ENCODE data around the gene PLAC9. TPM values are rescaled to one million over a fixed set of nuclear protein-coding genes. Genes with fewer than 3 reads are reported as not detected.

Gene PLAC9
- polyA plus RNA-seq, 3 donors from 2014 or later: not detected

GRCh38 chr10:80158126-80158525, 25.6 kb downstream of the PLAC9 start:
- Mint-ChIP-seq H3K27ac (peak overlapping the region in 3 of 6 donors; percentile 45 to 61 (median 55)), H3K36me3 (peaks cover 15 to 75% (median 42%) of the 10 kb centered on the region in 3 donors), H3K9me3 (peaks cover 0 to 1% (median 0%) of the 10 kb centered on the region in 6 donors), H3K27me3 (ENCODE audit: low read depth in 3 of 3) (peaks cover 0 to 15% (median 12%) of the 10 kb centered on the region in 3 donors), H3K4me1 (no peaks in the 10 kb centered on the region), H3K4me3 (no peak overlapping the region)
- no peak for DNase-seq

- Mint-ChIP-seq H3K27ac (peak overlapping the region in 1 of 6 donors; percentile 45), H3K36me3 (peaks cover 19 to 80% (median 42%) of the 10 kb centered on the region in 3 donors), H3K4me1 (no peaks in the 10 kb centered on the region), H3K27me3 (ENCODE audit: low read depth in 3 of 3) (peaks cover 0 to 15% (median 12%) of the 10 kb centered on the region in 3 donors), H3K4me3 (no peak overlapping the region), H3K9me3 (peaks cover 0 to 1% (median 0%) of the 10 kb centered on the region in 6 donors)
- DNase-seq: no peak
These were observed 26.1 kb downstream of the PLAC9 start for GRCh38 chr10:80158598-80159127.

GRCh38 chr10:80159166-80159873, 26.8 kb downstream of the PLAC9 start:
- H3K36me3 Mint-ChIP-seq: peaks cover 21 to 79% (median 42%) of the 10 kb centered on the region in 3 donors
- no peaks in the 10 kb centered on the region for H3K4me1 Mint-ChIP-seq
- no peak for DNase-seq
- H3K27ac Mint-ChIP-seq: peak overlapping the region in 5 of 6 donors; percentile 0 to 65 (median 30)
- H3K27me3 Mint-ChIP-seq (ENCODE audit: low read depth in 3 of 3): peaks cover 0 to 18% (median 12%) of the 10 kb centered on the region in 3 donors
- no peak overlapping the region for H3K4me3 Mint-ChIP-seq
- H3K9me3 Mint-ChIP-seq: peaks cover 0 to 1% (median 0%) of the 10 kb centered on the region in 6 donors

- DNase-seq: no peak
- H3K9me3 Mint-ChIP-seq: peaks cover 0 to 1% (median 0%) of the 10 kb centered on the region in 6 donors
- H3K4me3 Mint-ChIP-seq: peak overlapping the region in 1 of 5 donors; percentile 23
- H3K27me3 Mint-ChIP-seq (ENCODE audit: low read depth in 3 of 3): peaks cover 0 to 16% (median 12%) of the 10 kb centered on the region in 3 donors
- peak overlapping the region in 5 of 6 donors; percentile 40 to 84 (median 64) for H3K27ac Mint-ChIP-seq
- peaks cover 25 to 70% (median 31%) of the 10 kb centered on the region in 3 donors for H3K36me3 Mint-ChIP-seq
- H3K4me1 Mint-ChIP-seq: no peaks in the 10 kb centered on the region
These were observed 28.1 kb downstream of the PLAC9 start for GRCh38 chr10:80160361-80161320.

- Mint-ChIP-seq H3K36me3 (peaks cover 26 to 67% (median 30%) of the 10 kb centered on the region in 3 donors), H3K4me3 (no peak overlapping the region), H3K9me3 (peaks cover 0 to 1% (median 0%) of the 10 kb centered on the region in 6 donors), H3K27ac (peak overlapping the region in 5 of 6 donors; percentile 18 to 70 (median 60)), H3K27me3 (ENCODE audit: low read depth in 3 of 3) (peaks cover 0 to 18% (median 12%) of the 10 kb centered on the region in 3 donors), H3K4me1 (no peaks in the 10 kb centered on the region)
- DNase-seq: peak in 2 of 3 donors; percentile 11 to 14
These were observed 29.0 kb downstream of the PLAC9 start for GRCh38 chr10:80161321-80162083.

GRCh38 chr10:80163741-80164341, 31.3 kb downstream of the PLAC9 start:
- peaks cover 0 to 1% (median 0%) of the 10 kb centered on the region in 6 donors for H3K9me3 Mint-ChIP-seq
- peak overlapping the region in 1 of 6 donors; percentile 34 for H3K27ac Mint-ChIP-seq
- H3K4me3 Mint-ChIP-seq: no peak overlapping the region
- peaks cover 24 to 47% (median 26%) of the 10 kb centered on the region in 3 donors for H3K36me3 Mint-ChIP-seq
- H3K27me3 Mint-ChIP-seq (ENCODE audit: low read depth in 3 of 3): peaks cover 0 to 21% (median 4%) of the 10 kb centered on the region in 3 donors
- no peak for DNase-seq
- peaks cover 0 to 4% of the 10 kb centered on the region in 2 donors for H3K4me1 Mint-ChIP-seq

- DNase-seq: no peak
- no peak overlapping the region for H3K4me3 Mint-ChIP-seq
- peaks cover 0 to 16% (median 4%) of the 10 kb centered on the region in 3 donors for H3K27me3 Mint-ChIP-seq (ENCODE audit: low read depth in 3 of 3)
- H3K36me3 Mint-ChIP-seq: peaks cover 18 to 42% (median 20%) of the 10 kb centered on the region in 3 donors
- H3K4me1 Mint-ChIP-seq: peaks cover 5 to 7% of the 10 kb centered on the region in 2 donors
- H3K9me3 Mint-ChIP-seq: peaks cover 0 to 1% (median 0%) of the 10 kb centered on the region in 6 donors
- H3K27ac Mint-ChIP-seq: peak overlapping the region in 3 of 6 donors; percentile 6 to 68 (median 62)
These were observed 32.1 kb downstream of the PLAC9 start for GRCh38 chr10:80164596-80164995.

GRCh38 chr10:80165173-80165572, 32.6 kb downstream of the PLAC9 start:
- Mint-ChIP-seq H3K27me3 (ENCODE audit: low read depth in 3 of 3) (peaks cover 0 to 16% (median 4%) of the 10 kb centered on the region in 3 donors), H3K9me3 (peaks cover 0 to 1% (median 0%) of the 10 kb centered on the region in 6 donors), H3K27ac (no peak overlapping the region), H3K36me3 (peaks cover 12 to 36% (median 20%) of the 10 kb centered on the region in 3 donors), H3K4me3 (no peak overlapping the region), H3K4me1 (peaks cover 10 to 13% of the 10 kb centered on the region in 2 donors)
- DNase-seq: no peak

GRCh38 chr10:80166581-80167470, 34.3 kb downstream of the PLAC9 start:
- Mint-ChIP-seq H3K36me3 (peaks cover 8 to 22% (median 17%) of the 10 kb centered on the region in 3 donors), H3K27ac (no peak overlapping the region), H3K4me1 (peaks cover 14 to 16% of the 10 kb centered on the region in 2 donors), H3K4me3 (no peak overlapping the region), H3K27me3 (ENCODE audit: low read depth in 3 of 3) (peaks cover 1 to 10% (median 4%) of the 10 kb centered on the region in 3 donors), H3K9me3 (no peaks in the 10 kb centered on the region)
- DNase-seq: no peak

GRCh38 chr10:80167471-80168161, 35.1 kb downstream of the PLAC9 start:
- peaks cover 1 to 10% (median 4%) of the 10 kb centered on the region in 3 donors for H3K27me3 Mint-ChIP-seq (ENCODE audit: low read depth in 3 of 3)
- H3K9me3 Mint-ChIP-seq: no peaks in the 10 kb centered on the region
- H3K36me3 Mint-ChIP-seq: peaks cover 8 to 25% (median 17%) of the 10 kb centered on the region in 3 donors
- H3K4me1 Mint-ChIP-seq: peaks cover 14 to 19% of the 10 kb centered on the region in 2 donors
- H3K27ac Mint-ChIP-seq: peak overlapping the region in 2 of 6 donors; percentile 2 to 40
- DNase-seq: no peak
- H3K4me3 Mint-ChIP-seq: no peak overlapping the region

- no peaks in the 10 kb centered on the region for H3K9me3 Mint-ChIP-seq
- no peak for DNase-seq
- H3K36me3 Mint-ChIP-seq: peaks cover 8 to 21% (median 14%) of the 10 kb centered on the region in 3 donors
- H3K27me3 Mint-ChIP-seq (ENCODE audit: low read depth in 3 of 3): peaks cover 1 to 10% (median 4%) of the 10 kb centered on the region in 3 donors
- H3K4me1 Mint-ChIP-seq: peaks cover 14 to 20% of the 10 kb centered on the region in 2 donors
- H3K27ac Mint-ChIP-seq: peak overlapping the region in 2 of 6 donors; percentile 40 to 46
- no peak overlapping the region for H3K4me3 Mint-ChIP-seq
These were observed 35.6 kb downstream of the PLAC9 start for GRCh38 chr10:80168162-80168511.

All from immature natural killer cell (primary cell).